HG03457 (cell line): Measurements from ENCODE around the gene STRADA.

Source experiments
- ATAC-seq: cut with Tn5 transposase; IDR thresholded peaks from one replicate; pipeline ENCODE4 v1.9.1; 2021; ENCODE audit warnings: moderate number of reproducible peaks; ENCODE audit not compliant: unreplicated experiment

STRADA gene

DNA sequence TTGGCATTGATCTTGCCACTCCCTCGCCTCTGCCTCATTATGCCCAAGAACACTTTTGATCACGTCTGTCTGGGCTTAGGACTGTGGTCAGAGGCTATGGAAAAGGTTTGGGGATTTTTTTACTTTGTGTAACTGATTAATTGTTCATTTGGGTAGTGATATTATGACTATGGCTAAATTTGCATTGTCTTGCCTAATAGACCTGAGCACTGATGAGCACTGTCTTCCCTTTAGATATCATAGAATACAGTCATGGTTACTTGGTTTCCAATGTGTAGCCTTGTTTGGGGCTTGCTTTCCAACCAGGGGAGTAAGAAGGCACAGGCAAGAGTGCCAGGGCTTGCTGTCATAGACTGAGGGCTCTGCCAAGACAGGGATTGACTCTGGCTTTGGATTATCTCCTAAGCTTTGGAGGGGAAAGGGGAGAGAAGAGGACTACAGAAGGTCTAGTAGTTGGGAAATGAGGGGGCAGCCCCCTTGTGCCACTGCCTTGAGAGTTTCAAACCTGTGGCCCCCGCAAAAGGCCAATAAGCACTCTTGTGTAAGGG, 55.4 kb downstream of the STRADA start:
- ATAC-seq = no peak

DNA sequence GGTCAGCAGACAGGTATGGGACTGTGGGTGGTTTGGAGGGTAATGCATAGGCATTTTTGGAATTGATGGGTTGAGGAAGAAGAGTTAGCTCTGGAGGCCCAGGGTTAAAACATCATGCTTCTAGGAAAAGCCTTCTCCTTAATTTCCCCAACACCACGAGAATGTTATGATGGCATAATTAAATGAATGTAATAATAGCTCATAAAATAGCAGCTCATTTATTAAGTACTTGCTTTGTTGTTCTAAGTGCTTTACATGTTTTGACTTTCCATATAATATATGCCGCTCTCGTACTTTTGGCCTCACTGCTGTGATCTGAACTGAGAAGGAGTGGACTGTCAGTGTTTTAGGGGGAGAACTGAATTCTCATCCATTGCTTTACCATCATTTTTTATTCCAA, 56.0 kb downstream of the STRADA start:
- ATAC-seq = no peak

DNA sequence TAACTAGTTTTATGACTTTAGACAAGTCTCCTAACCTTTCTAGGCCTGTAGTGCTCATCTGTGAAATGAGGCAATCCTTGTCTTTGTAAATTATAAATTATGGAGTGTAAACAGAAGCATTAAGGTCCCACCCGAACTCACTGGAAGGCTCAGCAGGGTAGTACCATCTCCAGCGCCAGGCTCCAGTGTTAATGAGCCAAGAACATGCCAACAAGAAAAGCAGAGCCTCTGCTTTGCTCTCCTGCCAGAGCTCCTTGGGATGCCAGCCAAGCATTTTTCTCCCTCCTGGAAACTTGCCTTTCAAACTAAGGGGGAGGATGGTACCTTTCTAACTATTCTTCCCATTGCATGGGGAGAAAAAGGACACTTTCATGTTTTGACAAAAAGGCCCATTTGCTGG, 56.6 kb downstream of the STRADA start:
- no peak for ATAC-seq

DNA sequence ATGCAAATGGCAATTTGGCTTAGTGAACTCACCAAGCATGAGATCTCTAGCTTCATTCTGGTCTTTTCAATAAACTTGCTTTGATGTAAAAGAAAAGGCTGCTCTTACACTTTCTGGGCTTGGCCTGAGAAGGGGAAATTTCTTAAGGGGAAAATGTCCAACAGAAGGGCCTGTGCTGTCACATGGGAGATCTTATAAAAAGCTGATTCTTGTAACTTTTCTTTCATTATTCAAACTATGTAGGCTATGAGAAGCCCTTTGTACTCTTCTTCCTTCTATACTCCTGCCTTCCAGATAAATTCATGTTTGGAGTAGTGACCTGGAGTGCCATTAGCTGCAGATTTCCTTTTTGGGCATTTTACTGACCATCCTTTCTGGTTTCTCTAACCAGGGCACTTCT, 58.6 kb downstream of the STRADA start:
- no peak for ATAC-seq

DNA sequence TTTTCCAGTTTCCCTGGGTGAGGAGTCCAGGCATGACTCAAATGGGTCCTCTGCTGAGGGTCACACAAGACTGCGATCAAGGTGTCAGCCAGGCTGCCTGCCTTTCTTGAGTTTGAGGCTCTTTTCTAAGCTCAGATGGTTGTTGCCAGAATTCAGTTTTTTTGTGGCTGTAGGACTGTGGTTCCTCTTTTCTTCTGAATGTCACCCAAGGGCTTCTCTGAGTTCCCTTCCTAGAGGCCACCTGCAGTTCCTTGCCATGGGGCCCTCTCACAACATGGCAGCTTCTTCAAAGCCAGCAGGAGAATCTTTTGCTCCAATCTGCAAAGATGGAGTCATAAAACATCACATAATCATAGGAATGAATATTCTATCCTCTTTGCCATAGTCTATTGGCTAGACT, 59.2 kb downstream of the STRADA start:
- ATAC-seq = no peak

DNA sequence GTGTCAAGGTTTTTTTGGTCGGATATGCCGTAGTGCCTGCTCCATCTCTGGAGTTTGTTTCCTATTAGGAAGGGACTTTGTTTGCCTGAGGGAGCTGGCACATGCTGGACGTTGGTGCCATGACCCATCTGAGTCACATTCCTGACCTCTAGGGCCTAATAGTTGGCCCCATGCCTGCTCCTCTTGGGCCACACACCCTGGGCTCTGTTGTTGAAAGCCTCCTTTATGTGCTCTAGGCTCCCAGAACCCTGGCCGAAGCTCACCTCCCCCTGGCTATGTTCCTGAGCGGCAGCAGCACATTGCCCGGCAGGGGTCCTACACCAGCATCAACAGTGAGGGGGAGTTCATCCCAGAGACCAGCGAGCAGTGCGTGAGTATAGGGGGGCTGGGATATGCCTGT, 60.1 kb downstream of the STRADA start:
- ATAC-seq = no peak

DNA sequence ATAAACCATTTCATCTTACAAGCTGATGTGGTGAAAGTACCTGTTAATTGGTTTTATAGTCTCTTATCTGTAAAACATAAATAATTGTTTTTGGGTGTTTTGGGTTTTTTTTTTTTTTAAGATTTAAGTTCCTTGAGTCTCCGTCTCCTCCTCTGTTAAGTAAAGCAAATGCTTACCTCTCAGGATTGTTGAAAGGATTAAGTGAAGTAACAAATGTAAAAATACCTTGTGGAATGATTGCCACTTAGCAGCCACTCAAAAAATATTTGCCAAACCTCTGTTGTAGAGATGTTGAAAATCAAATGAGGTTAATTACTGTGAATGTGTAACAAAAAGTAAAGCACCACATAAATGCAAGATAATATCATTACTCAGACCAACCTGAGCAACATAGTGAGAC, 60.9 kb downstream of the STRADA start:
- no peak for ATAC-seq

DNA sequence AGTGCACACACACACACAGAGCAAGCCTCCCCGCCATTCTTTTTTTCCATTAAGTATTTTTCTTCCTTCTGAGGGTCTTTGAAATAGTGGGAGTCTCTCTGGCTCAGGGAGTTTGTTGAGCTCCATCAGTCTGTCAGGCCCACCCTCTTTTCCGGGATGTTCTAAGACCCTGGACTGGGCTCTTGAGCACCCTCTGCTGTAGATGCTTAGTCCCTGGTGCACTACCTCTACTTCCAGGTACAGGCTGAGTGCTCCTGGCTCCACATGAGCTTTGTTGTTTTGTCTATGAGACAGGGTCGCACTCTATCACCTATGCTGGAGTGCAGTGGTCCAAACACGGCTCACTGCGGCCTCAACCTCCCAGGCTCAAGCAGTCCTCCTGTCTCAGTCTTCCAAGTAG, 62.4 kb downstream of the STRADA start:
- no peak for ATAC-seq

DNA sequence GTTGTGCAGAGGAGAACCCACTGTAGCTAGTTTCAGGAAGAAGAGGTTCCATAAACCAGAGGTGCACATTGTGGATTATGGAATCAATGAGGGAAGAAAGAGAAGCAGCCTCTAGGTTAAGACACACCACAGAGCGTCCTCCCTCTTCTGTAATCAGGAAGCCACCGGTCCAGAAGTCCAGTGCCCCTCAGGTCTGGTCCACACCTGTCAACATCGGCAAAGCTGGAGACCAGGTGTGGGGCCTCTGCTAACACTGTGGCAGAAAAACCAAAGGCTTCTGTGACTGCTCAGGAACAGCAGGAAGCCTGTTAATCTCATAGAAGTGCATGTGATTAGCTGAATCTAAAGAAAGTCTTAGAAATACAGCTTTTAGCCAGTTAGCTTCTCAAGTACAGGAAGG, 65.0 kb downstream of the STRADA start:
- ATAC-seq = no peak

DNA sequence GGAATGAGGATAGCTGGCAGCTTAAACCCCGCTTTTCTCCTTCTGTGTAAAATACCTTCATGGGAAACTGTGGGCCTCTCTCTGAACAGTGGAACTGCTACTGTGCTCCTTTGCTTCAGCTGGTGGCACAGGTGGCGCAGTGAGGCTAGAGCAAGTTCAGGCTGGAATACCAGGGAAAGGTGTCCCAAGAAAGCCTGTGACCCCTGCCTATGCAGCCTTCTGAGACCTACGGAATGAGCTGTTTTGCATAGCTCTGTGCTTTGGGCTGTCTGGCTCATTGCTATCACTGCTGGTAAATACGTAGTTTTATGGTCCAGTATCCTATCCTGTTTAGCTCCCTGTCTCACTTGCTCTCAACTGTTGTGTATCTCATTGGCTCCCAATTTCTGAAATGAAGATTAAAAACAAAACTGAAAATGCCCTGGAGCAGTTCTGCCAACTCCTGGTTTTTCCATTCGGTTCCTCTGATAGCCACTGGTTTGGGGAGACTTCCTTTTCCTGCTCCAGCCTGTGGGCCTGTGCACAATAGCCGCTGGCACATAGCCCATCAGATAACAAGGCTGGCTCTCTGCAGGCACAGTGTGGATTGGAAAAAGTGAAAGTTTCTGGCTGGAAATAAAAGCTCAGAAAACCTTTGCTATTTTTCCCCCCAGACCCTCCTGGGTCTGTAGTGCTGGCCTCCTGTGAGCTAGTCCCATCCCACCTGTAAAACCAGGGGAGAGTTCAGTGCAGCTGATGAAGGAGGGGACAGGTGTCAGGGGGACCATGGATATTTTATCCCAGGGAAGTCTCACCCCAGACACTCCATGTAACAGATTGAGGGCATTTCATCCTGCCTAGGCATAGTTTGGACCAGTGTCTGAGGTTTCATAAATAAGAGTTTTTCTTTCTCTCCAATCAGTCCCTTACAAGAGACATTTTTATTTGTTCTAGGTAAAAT, 65.7 kb downstream of the STRADA start:
- no peak for ATAC-seq

DNA sequence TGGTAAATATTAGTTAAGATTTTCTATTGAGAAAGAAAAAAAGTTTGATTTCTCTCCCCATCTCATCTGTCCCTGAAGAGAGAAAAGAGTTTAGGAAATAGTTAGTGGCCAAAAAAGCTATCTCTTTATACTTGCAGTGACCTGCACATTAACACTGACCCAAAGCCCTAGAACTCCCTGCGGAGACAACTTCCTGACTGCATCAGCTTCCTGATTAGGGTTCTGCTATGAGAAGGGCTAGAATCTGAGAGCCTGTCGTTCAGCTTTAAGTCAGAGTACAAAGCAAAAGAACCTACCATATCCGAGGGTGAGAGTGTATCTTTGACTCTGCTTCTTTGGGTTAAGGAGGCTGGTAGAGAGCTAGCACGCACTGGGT, 66.4 kb downstream of the STRADA start:
- no peak for ATAC-seq

DNA sequence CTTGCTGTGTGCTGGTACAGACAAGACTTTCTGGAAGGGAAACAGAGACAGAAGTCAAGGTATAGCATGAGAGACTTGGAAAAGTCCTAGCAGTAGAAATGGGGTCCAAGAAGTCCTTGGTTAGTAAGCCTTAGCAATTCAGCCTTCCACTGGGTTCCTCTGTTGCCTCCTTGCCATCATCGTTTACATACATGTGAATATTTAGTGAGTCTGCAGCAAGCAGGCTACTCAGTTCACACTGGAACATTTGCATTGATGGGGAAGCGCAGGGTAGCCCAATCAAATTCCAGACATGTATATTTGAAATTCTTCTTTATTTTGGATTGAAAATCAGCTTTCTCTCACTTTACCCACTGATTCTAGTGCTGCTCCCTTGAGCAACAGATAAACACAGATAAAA, 68.7 kb downstream of the STRADA start:
- no peak for ATAC-seq

DNA sequence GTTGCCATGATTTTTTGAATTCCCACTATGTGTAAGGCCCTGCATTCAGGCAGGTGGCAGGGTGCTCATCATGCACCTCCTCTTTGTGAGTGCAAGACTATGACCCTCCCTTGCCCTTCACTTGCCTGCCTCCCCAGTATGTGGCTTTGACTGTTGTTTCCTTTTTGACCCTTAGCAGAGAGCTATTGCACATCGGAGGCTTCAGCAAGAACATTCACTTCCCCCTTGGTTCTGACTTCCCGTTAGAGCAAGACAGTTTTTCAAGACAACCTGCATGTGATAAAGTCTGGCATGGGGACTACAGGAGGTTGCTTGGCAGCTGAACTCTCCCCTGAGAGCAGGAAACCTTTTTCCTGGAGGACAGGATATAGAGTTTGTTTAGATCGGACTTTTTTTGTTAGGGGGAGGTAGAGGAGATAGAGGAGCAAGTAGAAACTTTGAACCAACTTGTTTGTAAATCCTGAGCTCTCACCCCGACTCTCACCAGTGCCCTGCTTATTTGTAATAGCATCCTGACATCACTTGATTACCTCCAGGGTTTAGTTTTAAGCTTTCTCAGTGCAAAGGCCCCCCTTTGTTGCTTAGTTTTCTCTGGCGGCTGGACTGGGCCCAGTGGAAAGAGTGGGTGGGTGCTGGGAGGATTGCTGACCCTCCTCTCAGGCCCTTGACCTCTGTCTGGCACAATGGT, 75.9 kb downstream of the STRADA start:
- ATAC-seq = no peak

DNA sequence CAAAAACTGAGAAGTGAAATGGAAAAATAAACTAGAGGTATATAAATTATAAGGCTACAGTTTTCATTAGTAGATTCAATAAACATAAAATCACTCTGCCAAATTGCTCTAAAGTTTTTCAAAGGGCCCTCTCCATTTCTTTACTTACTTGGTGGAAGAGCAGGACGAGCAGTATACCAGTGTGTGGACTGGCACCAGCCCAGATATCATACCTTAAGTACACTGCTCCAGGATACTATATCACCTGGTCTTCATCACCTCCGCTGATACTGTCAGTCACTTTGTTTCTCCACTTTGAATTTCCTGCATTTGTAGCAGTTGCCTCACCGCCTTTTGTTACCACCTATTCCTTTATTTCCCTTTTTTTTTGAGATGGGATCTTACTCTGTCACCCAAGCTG, 81.7 kb downstream of the STRADA start:
- no peak for ATAC-seq

DNA sequence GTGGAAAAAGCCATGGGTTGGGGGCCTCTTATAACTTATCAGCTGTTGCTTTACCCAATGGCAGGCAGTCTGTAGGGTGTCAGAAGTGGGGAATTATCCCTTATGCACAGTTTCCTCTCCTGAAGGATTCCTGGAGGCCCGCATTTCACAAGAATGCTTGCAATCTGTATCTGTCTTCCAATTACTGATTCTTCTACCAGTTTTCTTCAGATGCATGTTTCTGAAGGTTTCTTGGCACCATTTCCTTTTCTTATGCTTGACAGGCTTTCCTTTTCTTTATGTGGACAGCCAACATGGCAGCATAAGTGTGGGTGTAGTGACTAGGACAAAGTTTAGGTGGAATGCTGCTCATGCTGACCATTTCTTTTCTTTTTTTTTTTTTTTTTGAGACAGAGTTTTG, 83.2 kb downstream of the STRADA start:
- ATAC-seq = no peak

DNA sequence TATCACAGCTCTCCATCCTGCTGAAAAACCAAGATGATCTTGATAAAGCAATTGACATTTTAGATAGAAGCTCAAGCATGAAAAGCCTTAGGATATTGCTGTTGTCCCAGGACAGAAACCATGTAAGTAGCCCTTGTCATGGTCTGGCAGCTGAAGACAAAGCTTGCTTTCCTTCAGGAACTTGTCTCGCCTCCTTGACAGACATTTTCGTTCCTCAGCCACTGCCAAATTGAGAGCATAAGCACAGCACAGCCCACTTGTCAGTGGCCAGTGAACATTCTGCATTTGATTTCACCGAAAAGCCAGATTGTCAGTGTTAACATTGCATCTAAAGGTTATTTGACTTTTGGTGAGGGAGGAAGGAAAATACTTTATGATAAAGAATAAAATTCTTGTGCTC, 83.8 kb downstream of the STRADA start:
- no peak for ATAC-seq

DNA sequence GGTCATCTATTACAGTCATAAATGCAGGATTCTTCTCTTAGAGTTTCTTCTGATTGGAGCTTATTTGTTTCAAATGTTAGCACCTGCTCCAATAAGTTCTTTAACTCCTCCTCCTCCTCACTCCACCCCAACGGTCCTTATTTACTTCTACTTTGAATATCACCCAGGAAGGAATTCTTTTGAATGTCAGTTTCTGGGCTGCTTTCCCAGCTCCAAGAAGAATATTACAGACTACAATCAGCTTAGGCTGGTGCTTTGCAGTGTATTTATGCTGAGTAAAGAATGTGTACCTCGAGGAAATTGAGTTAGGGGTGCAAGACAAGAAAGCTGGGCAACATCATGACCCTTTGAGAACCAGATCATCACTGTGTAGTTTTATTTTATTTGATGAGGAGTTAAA, 88.5 kb downstream of the STRADA start:
- no peak for ATAC-seq
